Measurements from ENCODE around the gene KPNA5.
"Not testable (repeated sequence)": the region's sequence is repeated elsewhere in the genome, so short reads cannot be mapped to it uniquely, and the experiment has no call there.

KPNA5 gene

DNA sequence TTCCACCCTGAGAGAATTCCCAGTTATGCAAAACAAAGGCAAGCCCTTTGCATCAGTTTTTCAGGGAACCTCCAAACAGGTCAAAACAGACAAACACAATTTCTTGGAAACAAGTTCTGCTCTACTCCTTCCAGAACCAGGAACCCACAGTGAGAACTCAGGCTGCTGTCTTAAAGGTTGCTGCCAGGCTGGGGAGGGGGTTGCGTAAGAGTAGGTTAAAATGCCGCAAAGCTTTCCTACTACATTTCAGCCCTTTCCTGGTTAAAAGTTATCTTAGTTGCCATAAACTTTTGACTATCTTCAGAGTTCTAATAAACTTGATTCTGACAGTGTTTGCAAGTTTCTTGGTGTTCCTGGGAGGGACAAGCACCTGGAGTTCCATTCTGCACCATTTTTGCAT lies 33.8 kb downstream of the KPNA5 start:
- H3K4me3 ChIP-seq (ENCODE audit: low read depth, low read length) = no peak overlapping the region
- DNase-seq (ENCODE audit: low read depth) = peak; percentile 38
- no peak for TF ChIP-seq POLR2A (IDR thresholded peaks at IDR 0.05; ENCODE audit: extremely low read depth, insufficient read length)
- TF ChIP-seq, protein P1, sequence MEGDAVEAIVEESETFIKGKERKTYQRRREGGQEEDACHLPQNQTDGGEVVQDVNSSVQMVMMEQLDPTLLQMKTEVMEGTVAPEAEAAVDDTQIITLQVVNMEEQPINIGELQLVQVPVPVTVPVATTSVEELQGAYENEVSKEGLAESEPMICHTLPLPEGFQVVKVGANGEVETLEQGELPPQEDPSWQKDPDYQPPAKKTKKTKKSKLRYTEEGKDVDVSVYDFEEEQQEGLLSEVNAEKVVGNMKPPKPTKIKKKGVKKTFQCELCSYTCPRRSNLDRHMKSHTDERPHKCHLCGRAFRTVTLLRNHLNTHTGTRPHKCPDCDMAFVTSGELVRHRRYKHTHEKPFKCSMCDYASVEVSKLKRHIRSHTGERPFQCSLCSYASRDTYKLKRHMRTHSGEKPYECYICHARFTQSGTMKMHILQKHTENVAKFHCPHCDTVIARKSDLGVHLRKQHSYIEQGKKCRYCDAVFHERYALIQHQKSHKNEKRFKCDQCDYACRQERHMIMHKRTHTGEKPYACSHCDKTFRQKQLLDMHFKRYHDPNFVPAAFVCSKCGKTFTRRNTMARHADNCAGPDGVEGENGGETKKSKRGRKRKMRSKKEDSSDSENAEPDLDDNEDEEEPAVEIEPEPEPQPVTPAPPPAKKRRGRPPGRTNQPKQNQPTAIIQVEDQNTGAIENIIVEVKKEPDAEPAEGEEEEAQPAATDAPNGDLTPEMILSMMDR (IDR thresholded peaks at IDR 0.05; ENCODE audit: low read depth, low read length) = no peak
- TF ChIP-seq, protein P2, sequence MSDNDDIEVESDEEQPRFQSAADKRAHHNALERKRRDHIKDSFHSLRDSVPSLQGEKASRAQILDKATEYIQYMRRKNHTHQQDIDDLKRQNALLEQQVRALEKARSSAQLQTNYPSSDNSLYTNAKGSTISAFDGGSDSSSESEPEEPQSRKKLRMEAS (IDR thresholded peaks at IDR 0.05; ENCODE audit: low read depth, low read length) = no peak
- TF ChIP-seq MYC (IDR thresholded peaks at IDR 0.05; ENCODE audit: low read depth, low read length) = no peak

- no peak overlapping the region for H3K4me3 ChIP-seq (ENCODE audit: low read depth, low read length)
- DNase-seq (ENCODE audit: low read depth) = no peak
- TF ChIP-seq MYC (IDR thresholded peaks at IDR 0.05; ENCODE audit: low read depth, low read length) = no peak
- TF ChIP-seq, protein P1 (IDR thresholded peaks at IDR 0.05; ENCODE audit: low read depth, low read length) = no peak
- no peak for TF ChIP-seq POLR2A (IDR thresholded peaks at IDR 0.05; ENCODE audit: extremely low read depth, insufficient read length)
- TF ChIP-seq, protein P2 (IDR thresholded peaks at IDR 0.05; ENCODE audit: low read depth, low read length) = no peak
Measured at GRCh38 chr6:116726947-116727346, 45.9 kb downstream of the KPNA5 start.

GRCh38 chr6:116730513-116730912 lies 49.5 kb downstream of the KPNA5 start:
- DNase-seq (ENCODE audit: low read depth) = no peak
- TF ChIP-seq, protein P1 (IDR thresholded peaks at IDR 0.05; ENCODE audit: low read depth, low read length) = no peak
- TF ChIP-seq, protein P2 (IDR thresholded peaks at IDR 0.05; ENCODE audit: low read depth, low read length) = no peak
- TF ChIP-seq POLR2A (IDR thresholded peaks at IDR 0.05; ENCODE audit: extremely low read depth, insufficient read length) = no peak
- no peak for TF ChIP-seq MYC (IDR thresholded peaks at IDR 0.05; ENCODE audit: low read depth, low read length)
- H3K4me3 ChIP-seq (ENCODE audit: low read depth, low read length) = no peak overlapping the region

- TF ChIP-seq MYC (IDR thresholded peaks at IDR 0.05; ENCODE audit: low read depth, low read length) (no peak), POLR2A (IDR thresholded peaks at IDR 0.05; ENCODE audit: extremely low read depth, insufficient read length) (no peak)
- TF ChIP-seq, protein P2 (IDR thresholded peaks at IDR 0.05; ENCODE audit: low read depth, low read length) = no peak
- TF ChIP-seq, protein P1 (IDR thresholded peaks at IDR 0.05; ENCODE audit: low read depth, low read length) = no peak
- no peak for DNase-seq (ENCODE audit: low read depth)
- H3K4me3 ChIP-seq (ENCODE audit: low read depth, low read length) = no peak overlapping the region
Measured at GRCh38 chr6:116737004-116737403, 56.0 kb downstream of the KPNA5 start.

DNA sequence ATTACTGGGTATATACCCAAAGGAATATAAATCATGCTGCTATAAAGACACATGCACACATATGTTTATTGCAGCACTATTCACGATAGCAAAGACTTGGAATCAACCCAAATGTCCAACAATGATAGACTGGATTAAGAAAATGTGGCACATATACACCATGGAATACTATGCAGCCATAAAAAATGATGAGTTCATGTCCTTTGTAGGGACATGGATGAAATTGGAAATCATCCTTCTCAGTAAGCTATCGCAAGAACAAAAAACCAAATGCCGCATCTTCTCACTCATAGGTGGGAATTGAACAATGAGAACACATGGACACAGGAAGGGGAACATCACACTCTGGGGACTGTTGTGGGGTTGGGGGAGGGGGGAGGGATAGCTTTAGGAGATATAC lies 59.5 kb downstream of the KPNA5 start:
- not testable (repeated sequence) for DNase-seq (ENCODE audit: low read depth); H3K4me3 ChIP-seq (ENCODE audit: low read depth, low read length)

- TF ChIP-seq, protein P1 (IDR thresholded peaks at IDR 0.05; ENCODE audit: low read depth, low read length) = no peak
- TF ChIP-seq MYC (IDR thresholded peaks at IDR 0.05; ENCODE audit: low read depth, low read length) (no peak), POLR2A (IDR thresholded peaks at IDR 0.05; ENCODE audit: extremely low read depth, insufficient read length) (no peak)
- TF ChIP-seq, protein P2 (IDR thresholded peaks at IDR 0.05; ENCODE audit: low read depth, low read length) = no peak
- H3K4me3 ChIP-seq (ENCODE audit: low read depth, low read length) = no peak overlapping the region
- DNase-seq (ENCODE audit: low read depth) = no peak
Measured at GRCh38 chr6:116741571-116741970, 60.6 kb downstream of the KPNA5 start.

Measured in NB4 (cell line).